PC-9 (cell line): ENCODE data around the gene REPS2.

ENCODE experiments used
- EZH2 ChIP-seq: fragments of 200-600 bp; sonication (generic); IDR thresholded peaks from 2 replicates; pipeline ENCODE4 v1.8.0; 2017; ENCODE audit warnings: antibody characterized with exemption, low read depth
- TF ChIP-seq, protein P1 (sequence below): fragments of 200-600 bp; sonication (generic); conservative IDR thresholded peaks from 2 replicates; pipeline ENCODE4 v1.6.1; 2017; ENCODE audit warnings: mixed run types, antibody characterized with exemption, mild to moderate bottlenecking, moderate library complexity

DNA sequence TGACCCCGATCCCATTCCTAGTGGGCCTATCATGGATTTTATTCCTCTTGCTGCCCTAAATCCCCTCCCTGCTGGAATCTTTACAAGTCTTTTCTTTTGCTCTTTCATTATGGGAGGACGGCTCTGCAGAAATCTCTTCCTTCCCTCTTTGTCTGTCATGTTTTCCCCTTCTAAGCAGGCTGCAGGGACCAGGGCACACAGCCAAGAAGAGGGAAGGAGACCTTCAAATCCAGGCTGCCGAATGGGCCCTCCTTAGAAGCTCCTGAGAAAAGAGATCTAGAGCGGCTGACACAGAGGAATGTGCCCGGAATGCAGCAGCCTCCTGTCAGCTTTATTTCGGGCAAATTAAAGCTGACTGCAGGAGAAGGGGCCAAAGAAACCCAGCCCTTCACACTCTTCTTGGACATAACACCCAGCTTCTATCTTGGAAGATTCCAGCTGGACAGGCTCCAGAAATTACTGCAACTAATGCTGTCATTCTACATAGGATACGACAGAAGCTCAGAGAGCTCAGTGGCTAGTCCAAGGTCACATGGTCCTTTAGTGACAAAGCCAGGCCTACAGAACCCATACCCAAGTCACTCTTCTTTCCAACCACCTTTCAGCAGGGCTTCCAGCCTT lies 240.8 kb downstream of the REPS2 start:
- TF ChIP-seq, protein P1, sequence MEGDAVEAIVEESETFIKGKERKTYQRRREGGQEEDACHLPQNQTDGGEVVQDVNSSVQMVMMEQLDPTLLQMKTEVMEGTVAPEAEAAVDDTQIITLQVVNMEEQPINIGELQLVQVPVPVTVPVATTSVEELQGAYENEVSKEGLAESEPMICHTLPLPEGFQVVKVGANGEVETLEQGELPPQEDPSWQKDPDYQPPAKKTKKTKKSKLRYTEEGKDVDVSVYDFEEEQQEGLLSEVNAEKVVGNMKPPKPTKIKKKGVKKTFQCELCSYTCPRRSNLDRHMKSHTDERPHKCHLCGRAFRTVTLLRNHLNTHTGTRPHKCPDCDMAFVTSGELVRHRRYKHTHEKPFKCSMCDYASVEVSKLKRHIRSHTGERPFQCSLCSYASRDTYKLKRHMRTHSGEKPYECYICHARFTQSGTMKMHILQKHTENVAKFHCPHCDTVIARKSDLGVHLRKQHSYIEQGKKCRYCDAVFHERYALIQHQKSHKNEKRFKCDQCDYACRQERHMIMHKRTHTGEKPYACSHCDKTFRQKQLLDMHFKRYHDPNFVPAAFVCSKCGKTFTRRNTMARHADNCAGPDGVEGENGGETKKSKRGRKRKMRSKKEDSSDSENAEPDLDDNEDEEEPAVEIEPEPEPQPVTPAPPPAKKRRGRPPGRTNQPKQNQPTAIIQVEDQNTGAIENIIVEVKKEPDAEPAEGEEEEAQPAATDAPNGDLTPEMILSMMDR: no peak
- no peak for TF ChIP-seq EZH2
